IMR-90 (cell line): ENCODE measurements around the gene INPP5F. TPM values are rescaled to one million over a fixed set of nuclear protein-coding genes. Genes with fewer than 3 reads are reported as not detected.

ENCODE experiments used
- ATAC-seq: fragments of 200-7000 bp; cut with Tn5 transposase; 2 replicates; pipeline ENCODE4 v1.9.1; 2020; ENCODE audit warnings: low read depth, mild to moderate bottlenecking, moderate library complexity
- BruUV-seq: library from RNA; stranded (reverse); fragments of 400-500 nt; replicated peaks from 2 replicates; lab custom pipeline; 2021; lab: Mats Ljungman, UMichigan
- CTCF ChIA-PET: fragments of 300-600 bp; formaldehyde crosslinking; extraction: SDS; loops from one replicate; lab custom pipeline; 2021; ENCODE audit warnings: antibody characterized with exemption; lab: Yijun Ruan, JAX
- POLR2A ChIA-PET: fragments of 300-600 bp; sonication (Branson Sonifier 250); formaldehyde crosslinking; loops from one replicate; lab custom pipeline; 2022; ENCODE audit warnings: antibody characterized with exemption; ENCODE audit not compliant: unreplicated experiment; lab: Charles Lee
- DNase-seq: peaks from one replicate; pipeline ENCODE4 v3.0.0; 2013
- H2AFZ ChIP-seq: replicated peaks from 2 replicates; pipeline ENCODE3; 2013; ENCODE audit warnings: low read length, mild to moderate bottlenecking; ENCODE audit not compliant: poor library complexity
- H2AK5ac ChIP-seq: 2 replicates; pipeline ENCODE4 v1.6.1; 2013; ENCODE audit warnings: low read depth, low read length, inconsistent platforms
- H2AK9ac ChIP-seq: replicated peaks from 2 replicates; pipeline ENCODE3; 2013; ENCODE audit warnings: mild to moderate bottlenecking, low read depth, low read length, moderate library complexity; ENCODE audit not compliant: poor library complexity
- H2BK120ac ChIP-seq: 2 replicates; pipeline ENCODE4 v1.6.1; 2013; ENCODE audit warnings: low read depth, low read length, inconsistent platforms
- H2BK15ac ChIP-seq: 3 replicates; pipeline ENCODE4 v1.6.1; 2013; ENCODE audit warnings: low read depth, low read length, inconsistent platforms
- H2BK20ac ChIP-seq: 2 replicates; pipeline ENCODE4 v1.6.1; 2013; ENCODE audit warnings: low read depth, mild to moderate bottlenecking, inconsistent platforms, low read length, moderate library complexity
- H2BK5ac ChIP-seq: 2 replicates; pipeline ENCODE4 v1.6.1; 2013; ENCODE audit warnings: mild to moderate bottlenecking, low read depth, low read length, inconsistent platforms; ENCODE audit not compliant: poor library complexity, severe bottlenecking
- H3K14ac ChIP-seq: replicated peaks from 2 replicates; pipeline ENCODE4 v1.6.1; 2013; ENCODE audit warnings: low read depth, low read length, inconsistent platforms
- H3K18ac ChIP-seq: 2 replicates; pipeline ENCODE4 v1.6.1; 2013; ENCODE audit warnings: low read depth, low read length, control low read depth
- H3K23ac ChIP-seq: 2 replicates; pipeline ENCODE4 v1.6.1; 2013; ENCODE audit warnings: low read depth, low read length, inconsistent platforms
- H3K27ac ChIP-seq: 2 replicates; pipeline ENCODE4 v1.5.1; 2013; ENCODE audit warnings: mild to moderate bottlenecking, control low read depth, low read length; ENCODE audit not compliant: insufficient read depth
- H3K27me3 ChIP-seq: 2 replicates; pipeline ENCODE4 v1.6.1; 2013; ENCODE audit warnings: low read length; ENCODE audit not compliant: control insufficient read depth, insufficient read depth
- H3K36me3 ChIP-seq: 2 replicates; pipeline ENCODE4 v1.6.1; 2013; ENCODE audit warnings: low read length, mixed read lengths; ENCODE audit not compliant: control insufficient read depth, insufficient read depth
- H3K4ac ChIP-seq: 2 replicates; pipeline ENCODE4 v1.6.1; 2013; ENCODE audit warnings: low read depth, low read length, inconsistent platforms
- H3K4me1 ChIP-seq: 2 replicates; pipeline ENCODE4 v1.6.1; 2013; ENCODE audit warnings: low read length, mixed read lengths; ENCODE audit not compliant: control insufficient read depth, insufficient read depth
- H3K4me2 ChIP-seq: 2 replicates; pipeline ENCODE4 v1.6.1; 2013; ENCODE audit warnings: low read depth, mild to moderate bottlenecking, control low read depth, low read length, moderate library complexity
- H3K4me3 ChIP-seq: 2 replicates; pipeline ENCODE4 v1.5.1; 2013; ENCODE audit warnings: low read depth, mild to moderate bottlenecking, control low read depth, low read length, moderate library complexity; ENCODE audit not compliant: insufficient read depth
- H3K56ac ChIP-seq: 2 replicates; pipeline ENCODE4 v1.6.1; 2013; ENCODE audit warnings: low read length, inconsistent platforms; ENCODE audit not compliant: insufficient read depth; ENCODE audit errors: extremely low read depth
- H3K79me1 ChIP-seq, 2 experiments: 2 replicates each; pipeline ENCODE4 v1.6.1; 2013; ENCODE audit warnings: low read length in 2 of 2, inconsistent platforms in 1 of 2, low read depth in 1 of 2
- H3K9ac ChIP-seq: 2 replicates; pipeline ENCODE4 v1.6.1; 2013; ENCODE audit warnings: low read depth, low read length, control low read depth
- H3K9me1 ChIP-seq: 2 replicates; pipeline ENCODE4 v1.6.1; 2013; ENCODE audit warnings: low read length, inconsistent platforms; ENCODE audit not compliant: insufficient read depth
- H3K9me3 ChIP-seq: 2 replicates; pipeline ENCODE4 v1.6.1; 2013; ENCODE audit warnings: low read length; ENCODE audit not compliant: control insufficient read depth, insufficient read depth
- H4K20me1 ChIP-seq: 2 replicates; pipeline ENCODE4 v1.6.1; 2013; ENCODE audit warnings: low read length, inconsistent platforms; ENCODE audit not compliant: insufficient read depth
- H4K5ac ChIP-seq: 2 replicates; pipeline ENCODE4 v1.6.1; 2013; ENCODE audit warnings: mild to moderate bottlenecking, low read depth, low read length, control low read depth
- H4K8ac ChIP-seq, 2 experiments: 2 replicates each; pipeline ENCODE4 v1.6.1; 2013; ENCODE audit warnings: low read depth in 2 of 2, low read length in 2 of 2, control low read depth in 1 of 2, inconsistent platforms in 1 of 2
- H4K91ac ChIP-seq: 2 replicates; pipeline ENCODE4 v1.6.1; 2013; ENCODE audit warnings: low read depth, low read length, inconsistent platforms; ENCODE audit not compliant: insufficient read depth
- FOS ChIP-seq: fragments of 150-350 bp; IDR thresholded peaks from 2 replicates; pipeline ENCODE4 v1.6.1; 2016; ENCODE audit warnings: low read depth, low read length
- RCOR1 ChIP-seq: IDR thresholded peaks from 2 replicates; pipeline ENCODE4 v1.6.1; 2012; ENCODE audit warnings: mild to moderate bottlenecking, low read length, improper control_type of control experiment; ENCODE audit not compliant: insufficient replicate concordance
- WGBS, 2 experiments: methylation state at CpG; one replicate each; pipeline versions ENCODE4 v1.1.5 to v1.1.7; 2013; ENCODE audit warnings: missing lambda C conversion rate in 2 of 2; ENCODE audit not compliant: insufficient read length in 1 of 2; ENCODE audit errors: extremely low coverage in 2 of 2; 5-methylcytosine and 5-hydroxymethylcytosine counted together
- dilution Hi-C: fragments of 300-500 bp; cut with HindIII; formaldehyde crosslinking; loops from one replicate; pipeline ENCODE4 v1.14.3; 2018; ENCODE audit warnings: low sequenced_read_pairs; ENCODE audit not compliant: unreplicated experiment
- in situ Hi-C: fragments of 300-500 bp; cut with MboI; formaldehyde crosslinking; loops from 3 replicates; pipeline ENCODE4 v1.14.3; 2019; ENCODE audit warnings: low sequenced_read_pairs, inconsistent platforms, mixed read lengths
- intact Hi-C: fragments of 100-400 bp; cut with micrococcal nuclease; formaldehyde crosslinking; loops from 2 replicates; pipeline ENCODE4 v1.10.0; 2022
- polyA plus RNA-seq, 3 experiments: library from polyadenylated mRNA; depleted of rRNA; stranded (reverse); fragments of >200 nt; gene quantifications; 2 replicates each; pipeline ENCODE4 v1.2.3, GENCODE V29; 2012; ENCODE audit warnings: low replicate concordance in 1 of 3
- total RNA-seq: library from RNA; depleted of rRNA; stranded (reverse); fragments of >200 nt; gene quantifications from 2 replicates; pipeline ENCODE4 v1.2.3, GENCODE V29; 2012
- TF ChIP-seq, protein P1 (sequence below): fragments of 150-350 bp; IDR thresholded peaks from 2 replicates; pipeline ENCODE4 v1.6.1; 2017; ENCODE audit warnings: mild to moderate bottlenecking, antibody characterized with exemption, low read length, low read depth

The INPP5F gene
- total and polyA plus RNA-seq, 2 of the 4 experiments (the other 2 are of a cell fraction) = 19.0 to 29.6 TPM

DNA sequence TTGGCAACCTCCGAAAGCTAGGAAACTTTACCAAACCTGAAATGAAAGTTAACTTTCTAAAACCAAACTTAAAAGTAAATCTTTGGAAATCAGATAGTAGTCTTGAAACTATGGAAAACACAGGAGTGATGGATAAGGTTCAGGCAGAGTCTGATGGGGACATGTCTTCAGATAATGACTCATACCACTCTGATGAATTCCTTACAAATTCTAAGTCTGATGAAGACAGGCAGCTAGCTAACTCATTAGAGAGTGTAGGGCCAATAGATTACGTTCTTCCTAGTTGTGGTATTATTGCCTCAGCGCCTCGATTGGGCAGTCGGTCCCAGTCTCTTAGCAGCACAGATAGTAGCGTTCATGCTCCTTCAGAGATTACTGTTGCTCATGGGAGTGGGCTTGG is 100.9 kb downstream of the INPP5F start:
- no peak overlapping the region for H3K9ac ChIP-seq
- H3K9me3 ChIP-seq = no peaks in the 10 kb centered on the region
- no peak overlapping the region for H4K5ac ChIP-seq
- H3K23ac ChIP-seq = no peak overlapping the region
- no CpG with 5 or more reads among the region's 6 CpGs for WGBS, 2 experiments
- no peak overlapping the region for H3K56ac ChIP-seq
- no peak overlapping the region for H3K14ac ChIP-seq
- no peaks in the 10 kb centered on the region for H3K4me1 ChIP-seq
- H3K18ac ChIP-seq = no peak overlapping the region
- H3K27me3 ChIP-seq = no peaks in the 10 kb centered on the region
- intact Hi-C loops (no loop called here), dilution Hi-C loops (no loop called here), in situ Hi-C loops (no loop called here)
- H2BK5ac ChIP-seq = no peak overlapping the region
- ChIA-PET POLR2A (interaction anchor here (1.0 kb wide), 1 partner anchor 76 kb away, joined by 3 read pairs; no protein-coding TSS in a partner anchor), CTCF (no interaction called here)
- H3K27ac ChIP-seq = no peak overlapping the region
- no peak overlapping the region for H2AK5ac ChIP-seq
- H2AK9ac ChIP-seq = no peak overlapping the region
- H3K4me2 ChIP-seq = no peak overlapping the region
- no peak overlapping the region for H3K4me3 ChIP-seq
- BruUV-seq = no TSS peak
- H2BK20ac ChIP-seq = no peak overlapping the region
- no peak overlapping the region for H2BK120ac ChIP-seq
- TF ChIP-seq, protein P1, sequence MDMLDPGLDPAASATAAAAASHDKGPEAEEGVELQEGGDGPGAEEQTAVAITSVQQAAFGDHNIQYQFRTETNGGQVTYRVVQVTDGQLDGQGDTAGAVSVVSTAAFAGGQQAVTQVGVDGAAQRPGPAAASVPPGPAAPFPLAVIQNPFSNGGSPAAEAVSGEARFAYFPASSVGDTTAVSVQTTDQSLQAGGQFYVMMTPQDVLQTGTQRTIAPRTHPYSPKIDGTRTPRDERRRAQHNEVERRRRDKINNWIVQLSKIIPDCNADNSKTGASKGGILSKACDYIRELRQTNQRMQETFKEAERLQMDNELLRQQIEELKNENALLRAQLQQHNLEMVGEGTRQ = no peak
- no peak for TF ChIP-seq RCOR1
- 0 out of 2 replicates have a peak, but pooled peaks have one; percentile 3 for TF ChIP-seq FOS
- H4K91ac ChIP-seq = no peak overlapping the region
- peaks cover 0 to 2% of the 10 kb centered on the region in 2 experiments; a peak in 1 of 4 replicates for H3K79me1 ChIP-seq
- ATAC-seq = no peak
- DNase-seq = no peak
- H2BK15ac ChIP-seq = no peak overlapping the region
- H3K9me1 ChIP-seq = peaks cover 5% of the 10 kb centered on the region
- peaks cover 24% of the 10 kb centered on the region for H3K36me3 ChIP-seq
- no peak overlapping the region for H3K4ac ChIP-seq
- no peaks in the 10 kb centered on the region for H4K20me1 ChIP-seq
- H2AFZ ChIP-seq = no peak overlapping the region
- H4K8ac ChIP-seq = no peak overlapping the region
